ENCODE data around the gene FAM120B. TPM values are rescaled to one million over a fixed set of nuclear protein-coding genes. Genes with fewer than 3 reads are reported as not detected.
A peak's percentile ranks its signal among the peaks of the same experiment; 100 is the strongest.

FAM120B gene
- total and polyA plus RNA-seq, 4 experiments from 2014 or later = 22.7 to 48.6 (median 40.1) TPM

DNA sequence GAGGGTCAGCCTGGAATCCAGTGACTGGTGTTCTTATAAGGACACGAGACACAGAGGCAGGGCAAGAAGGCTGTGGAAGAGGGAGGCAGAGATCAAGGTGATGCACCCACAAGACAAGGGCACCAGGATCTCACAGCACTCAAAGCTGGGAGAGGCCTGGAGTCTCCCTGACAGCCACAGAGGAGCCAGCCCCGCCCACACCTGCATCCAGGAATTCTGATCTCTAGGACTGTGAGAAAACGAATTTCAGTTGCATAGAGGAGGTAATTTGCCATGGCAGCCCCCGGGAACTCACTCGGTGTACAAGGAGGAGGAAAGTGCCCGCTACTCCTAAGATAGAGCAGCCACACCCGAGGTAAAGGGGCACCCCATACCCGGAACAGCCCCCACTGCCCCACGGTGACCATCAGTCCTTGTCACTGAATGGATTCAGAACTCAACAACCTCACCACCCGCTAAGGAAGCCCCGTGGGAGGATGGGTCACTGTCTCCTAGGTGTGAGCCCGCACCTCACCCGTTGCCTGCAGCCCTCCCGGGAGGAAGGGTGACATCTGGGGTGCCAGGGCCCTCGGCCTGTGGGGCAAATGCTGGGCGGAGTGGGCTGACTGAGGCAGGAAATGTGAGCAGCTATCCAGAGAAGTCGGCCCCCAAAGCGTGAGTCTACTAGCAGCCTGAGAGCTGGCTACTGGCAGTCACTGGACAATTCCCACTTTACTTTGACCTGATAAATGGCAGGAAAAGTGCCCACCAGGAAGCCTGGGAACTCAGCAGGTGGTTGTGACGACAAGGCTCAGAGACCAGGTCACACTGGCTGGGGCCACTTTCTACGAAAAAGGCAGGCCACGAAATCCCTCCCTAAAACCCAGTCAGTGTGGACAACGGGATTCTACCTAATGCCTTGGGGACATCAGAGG is 38.1 kb upstream of the FAM120B start:
- Mint-ChIP-seq H3K36me3 (no peaks in the 10 kb centered on the region), H3K9me3 (no peaks in the 10 kb centered on the region), H3K4me3 (no peak overlapping the region), H3K4me1 (peaks cover 10 to 25% (median 13%) of the 10 kb centered on the region in 4 donors), H3K27me3 (peaks cover 4 to 7% of the 10 kb centered on the region in 2 donors), H3K27ac (no peak overlapping the region)
- Histone ChIP-seq H3K27ac (ENCODE audit: low read depth, low read length) (no peak overlapping the region), H3K4me1 (ENCODE audit: insufficient read depth, low read length) (peaks cover 22% of the 10 kb centered on the region), H3K36me3 (ENCODE audit: insufficient read depth, low read length) (no peaks in the 10 kb centered on the region), H3K27me3 (ENCODE audit: insufficient read depth, low read length) (no peaks in the 10 kb centered on the region), H3K4me3 (ENCODE audit: low read length in 2 of 2) (no peak overlapping the region), H3K9me3 (ENCODE audit: control insufficient read depth in 1 of 2, low read length in 2 of 2) (no peaks in the 10 kb centered on the region)
- no peak for DNase-seq
- ChIA-PET CTCF (ENCODE audit: partially characterized antibody) (interaction anchor here (1.3 to 1.8 kb wide), 2 partner anchors 12 to 24 kb away, joined by 4 to 5 read pairs; no protein-coding TSS in a partner anchor), POLR2A (ENCODE audit: partially characterized antibody) (no interaction called here)
- intact Hi-C loops (cut with micrococcal nuclease) = no loop called here

DNA sequence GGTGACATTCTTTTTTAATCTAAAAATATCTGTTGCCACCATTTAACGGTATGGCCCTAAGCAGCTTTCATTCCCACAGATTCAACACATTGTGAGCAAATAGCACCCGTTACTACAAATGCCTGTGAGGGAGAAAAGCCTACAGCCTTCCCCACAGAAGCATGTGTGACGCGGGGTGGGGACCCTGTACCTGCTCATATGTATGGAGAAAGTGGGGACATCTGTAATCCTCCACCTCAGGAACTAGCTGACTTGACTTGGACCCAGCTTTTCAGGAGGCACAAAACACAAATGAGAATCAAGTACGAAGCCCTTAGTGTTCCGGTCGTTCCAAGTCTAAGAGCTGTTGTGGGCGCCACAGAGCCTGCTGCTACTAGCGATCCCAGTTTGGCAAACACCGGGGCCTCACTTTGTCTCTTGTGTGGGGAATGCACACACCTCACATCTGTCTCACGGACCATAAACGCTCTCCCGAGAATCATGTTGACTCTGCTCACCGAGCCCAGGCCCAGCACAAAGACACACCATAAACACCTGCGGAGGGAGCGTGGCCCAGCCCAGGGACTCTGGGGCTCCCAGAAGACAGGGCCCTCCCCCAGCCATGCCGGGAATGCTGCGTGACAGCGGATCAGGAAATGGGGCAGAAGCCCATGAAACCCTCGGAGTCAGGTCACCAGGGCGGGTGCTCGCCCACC is 37.3 kb upstream of the FAM120B start:
- Mint-ChIP-seq H3K36me3 (no peaks in the 10 kb centered on the region), H3K27ac (no peak overlapping the region), H3K9me3 (peaks cover 0 to 2% (median 0%) of the 10 kb centered on the region in 8 donors), H3K4me3 (peak overlapping the region in 1 of 8 donors; percentile 45), H3K4me1 (peaks cover 11 to 29% (median 18%) of the 10 kb centered on the region in 4 donors), H3K27me3 (peaks cover 0 to 7% of the 10 kb centered on the region in 2 donors)
- intact Hi-C loops (cut with micrococcal nuclease) = no loop called here
- Histone ChIP-seq H3K36me3 (ENCODE audit: insufficient read depth, low read length) (no peaks in the 10 kb centered on the region), H3K4me3 (ENCODE audit: low read length in 2 of 2) (no peak overlapping the region), H3K9me3 (ENCODE audit: control insufficient read depth in 1 of 2, low read length in 2 of 2) (no peaks in the 10 kb centered on the region), H3K27ac (ENCODE audit: low read depth, low read length) (no peak overlapping the region), H3K4me1 (ENCODE audit: insufficient read depth, low read length) (peaks cover 22% of the 10 kb centered on the region), H3K27me3 (ENCODE audit: insufficient read depth, low read length) (no peaks in the 10 kb centered on the region)
- ChIA-PET CTCF (ENCODE audit: partially characterized antibody) (interaction anchor here (1.3 to 1.8 kb wide), 2 partner anchors 11 to 23 kb away, joined by 4 to 5 read pairs; no protein-coding TSS in a partner anchor), POLR2A (ENCODE audit: partially characterized antibody) (no interaction called here)
- no peak for DNase-seq

DNA sequence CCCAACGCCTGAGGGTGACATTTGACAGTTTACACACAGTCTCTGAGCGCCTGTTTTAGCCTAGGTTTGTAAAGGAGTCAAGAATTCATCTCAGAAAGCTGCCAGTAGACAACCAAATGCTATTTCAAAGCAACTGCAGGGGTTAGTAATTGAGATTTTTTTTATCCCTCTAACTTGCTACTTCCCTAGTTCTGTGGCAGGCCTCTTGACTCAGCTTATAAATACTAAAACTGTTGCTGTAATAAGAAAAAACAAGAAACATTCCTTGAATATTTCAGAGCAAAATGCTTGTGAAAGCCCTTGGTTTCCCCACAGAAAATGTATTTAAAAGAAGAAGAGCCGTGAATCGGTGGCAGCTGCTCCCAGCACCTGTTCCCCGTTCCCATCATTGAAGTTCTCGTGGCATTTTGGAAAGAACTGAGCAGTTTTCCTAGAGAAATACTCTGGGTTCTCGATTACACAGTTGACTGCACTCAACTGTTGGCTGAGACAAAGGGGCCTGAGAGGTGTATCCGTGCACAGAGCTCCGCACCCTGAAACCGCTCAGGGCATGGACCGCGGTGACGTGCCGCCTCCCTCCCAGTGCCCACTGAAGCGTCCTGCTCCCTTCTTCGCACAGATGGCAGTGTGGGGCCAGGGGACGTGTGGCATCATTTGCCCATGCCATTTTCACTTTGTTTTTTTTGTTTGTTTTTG is 36.6 kb upstream of the FAM120B start:
- POLR2A ChIA-PET (ENCODE audit: partially characterized antibody) = interaction anchor here (2.6 kb wide), 1 partner anchor 11 kb away, joined by 14 read pairs; no protein-coding TSS in a partner anchor
- CTCF ChIA-PET (ENCODE audit: partially characterized antibody) = interaction anchor here (1.8 kb wide), 1 partner anchor 23 kb away, joined by 5 read pairs; no protein-coding TSS in a partner anchor
- Histone ChIP-seq H3K27me3 (ENCODE audit: insufficient read depth, low read length) (no peaks in the 10 kb centered on the region), H3K27ac (ENCODE audit: low read depth, low read length) (no peak overlapping the region), H3K9me3 (ENCODE audit: control insufficient read depth in 1 of 2, low read length in 2 of 2) (no peaks in the 10 kb centered on the region), H3K36me3 (ENCODE audit: insufficient read depth, low read length) (no peaks in the 10 kb centered on the region), H3K4me1 (ENCODE audit: insufficient read depth, low read length) (peaks cover 22% of the 10 kb centered on the region), H3K4me3 (ENCODE audit: low read length in 2 of 2) (no peak overlapping the region)
- no peaks in the 10 kb centered on the region for H3K36me3 Mint-ChIP-seq
- DNase-seq = no peak
- intact Hi-C loops (cut with micrococcal nuclease) = loop anchor here (5.0 kb wide), 1 partner anchor 37 kb away; the partner anchor contains the start of gene FAM120B
- no peak overlapping the region for H3K27ac Mint-ChIP-seq
- H3K4me1 Mint-ChIP-seq = peaks cover 11 to 29% (median 18%) of the 10 kb centered on the region in 4 donors
- H3K4me3 Mint-ChIP-seq = peak overlapping the region in 4 of 8 donors; percentile 9 to 54 (median 30)
- H3K9me3 Mint-ChIP-seq = peaks cover 0 to 2% (median 0%) of the 10 kb centered on the region in 8 donors
- peaks cover 0 to 5% of the 10 kb centered on the region in 2 donors for H3K27me3 Mint-ChIP-seq

- intact Hi-C loops (cut with micrococcal nuclease) = loop anchor here (5.0 kb wide), 1 partner anchor 36 kb away; the partner anchor contains the start of gene FAM120B
- no peak for DNase-seq
- Mint-ChIP-seq H3K27me3 (peaks cover 2 to 5% of the 10 kb centered on the region in 2 donors), H3K4me1 (peaks cover 11 to 29% (median 18%) of the 10 kb centered on the region in 4 donors), H3K9me3 (peaks cover 0 to 2% (median 0%) of the 10 kb centered on the region in 8 donors), H3K36me3 (no peaks in the 10 kb centered on the region), H3K27ac (peak overlapping the region in 4 of 7 donors; percentile 64 to 93 (median 85)), H3K4me3 (peak overlapping the region in 7 of 8 donors; percentile 85 to 96 (median 91))
- Histone ChIP-seq H3K4me3 (ENCODE audit: low read length in 2 of 2) (peak overlapping the region in 1 of 2 donors; percentile 51), H3K27ac (ENCODE audit: low read depth, low read length) (no peak overlapping the region), H3K4me1 (ENCODE audit: insufficient read depth, low read length) (peaks cover 22% of the 10 kb centered on the region), H3K36me3 (ENCODE audit: insufficient read depth, low read length) (no peaks in the 10 kb centered on the region), H3K9me3 (ENCODE audit: control insufficient read depth in 1 of 2, low read length in 2 of 2) (no peaks in the 10 kb centered on the region), H3K27me3 (ENCODE audit: insufficient read depth, low read length) (no peaks in the 10 kb centered on the region)
- CTCF ChIA-PET (ENCODE audit: partially characterized antibody) = no interaction called here
- POLR2A ChIA-PET (ENCODE audit: partially characterized antibody) = interaction anchor here (0.6 to 2.6 kb wide), 8 partner anchors 9 to 546 kb away, joined by 3 to 47 read pairs (median 8); partner anchors contain the start of genes DLL1, FAM120B and PHF10
These were observed 35.5 kb upstream of the FAM120B start for GRCh38 chr6:170270984-170271593.

- peak overlapping the region; percentile 51 to 61 for H3K4me3 ChIP-seq (ENCODE audit: low read length in 2 of 2)
- Mint-ChIP-seq H3K27ac (peak overlapping the region; percentile 64 to 93 (median 82)), H3K4me1 (peaks cover 11 to 29% (median 18%) of the 10 kb centered on the region in 4 donors), H3K36me3 (no peaks in the 10 kb centered on the region), H3K9me3 (peaks cover 0 to 2% (median 0%) of the 10 kb centered on the region in 8 donors), H3K4me3 (peak overlapping the region; percentile 82 to 96 (median 90)), H3K27me3 (peaks cover 2 to 5% of the 10 kb centered on the region in 2 donors)
- peak; percentile 77 to 87 (median 80) for DNase-seq
- peaks cover 22% of the 10 kb centered on the region for H3K4me1 ChIP-seq (ENCODE audit: insufficient read depth, low read length)
- H3K9me3 ChIP-seq (ENCODE audit: control insufficient read depth in 1 of 2, low read length in 2 of 2) = no peaks in the 10 kb centered on the region
- H3K27ac ChIP-seq (ENCODE audit: low read depth, low read length) = no peak overlapping the region
- ChIA-PET POLR2A (ENCODE audit: partially characterized antibody) (interaction anchor here (1.0 to 2.6 kb wide), 10 partner anchors 9 to 547 kb away, joined by 3 to 47 read pairs (median 8); partner anchors contain the start of genes DLL1, FAM120B and PHF10), CTCF (ENCODE audit: partially characterized antibody) (interaction anchor here (0.8 to 1.1 kb wide), 2 partner anchors 9 to 18 kb away, joined by 3 read pairs; no protein-coding TSS in a partner anchor)
- intact Hi-C loops (cut with micrococcal nuclease) = loop anchor here (1.0 to 5.0 kb wide), 2 partner anchors 20 to 35 kb away; partner anchors contain the start of gene FAM120B
- no peaks in the 10 kb centered on the region for H3K27me3 ChIP-seq (ENCODE audit: insufficient read depth, low read length)
- H3K36me3 ChIP-seq (ENCODE audit: insufficient read depth, low read length) = no peaks in the 10 kb centered on the region
These were observed 34.7 kb upstream of the FAM120B start for GRCh38 chr6:170271771-170272314.

Measured in CD4-positive, alpha-beta memory T cell (primary cell).